ENCODE results near the gene SEC14L5.
"Not testable (repeated sequence)": the region's sequence is repeated elsewhere in the genome, so short reads cannot be mapped to it uniquely, and the experiment has no call there.

Gene SEC14L5

GRCh38 chr16:4931381-4931780 is 26.7 kb upstream of the SEC14L5 start:
- DNase-seq = no peak

- no peak for DNase-seq
Observed at GRCh38 chr16:4933433-4933832, 24.7 kb upstream of the SEC14L5 start.

DNA sequence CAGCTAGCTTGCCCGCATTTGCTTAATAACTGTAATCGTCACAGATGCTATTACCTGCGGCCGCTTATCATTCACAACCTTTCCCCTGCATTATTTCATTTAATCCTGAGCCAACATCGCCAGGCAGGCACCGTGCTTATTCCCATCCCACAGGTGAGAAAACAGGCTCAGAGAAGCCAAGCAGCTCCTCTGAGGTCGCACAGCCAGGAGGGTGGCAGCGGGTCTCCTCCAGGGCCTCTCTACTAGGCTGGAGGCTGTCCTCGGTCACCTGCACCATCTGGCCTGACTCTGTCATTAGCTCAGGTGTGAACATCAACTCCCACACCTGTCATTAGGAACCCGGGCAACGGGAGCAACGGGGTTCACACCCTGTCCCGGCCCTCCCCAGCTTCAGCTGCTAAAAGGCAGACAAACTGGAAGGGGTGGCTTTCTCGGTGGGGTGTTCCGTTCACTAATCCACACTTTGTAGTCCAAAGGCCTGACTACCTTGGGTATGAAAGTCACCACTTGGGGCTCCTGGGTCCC is 24.2 kb upstream of the SEC14L5 start:
- no peak for DNase-seq

DNA sequence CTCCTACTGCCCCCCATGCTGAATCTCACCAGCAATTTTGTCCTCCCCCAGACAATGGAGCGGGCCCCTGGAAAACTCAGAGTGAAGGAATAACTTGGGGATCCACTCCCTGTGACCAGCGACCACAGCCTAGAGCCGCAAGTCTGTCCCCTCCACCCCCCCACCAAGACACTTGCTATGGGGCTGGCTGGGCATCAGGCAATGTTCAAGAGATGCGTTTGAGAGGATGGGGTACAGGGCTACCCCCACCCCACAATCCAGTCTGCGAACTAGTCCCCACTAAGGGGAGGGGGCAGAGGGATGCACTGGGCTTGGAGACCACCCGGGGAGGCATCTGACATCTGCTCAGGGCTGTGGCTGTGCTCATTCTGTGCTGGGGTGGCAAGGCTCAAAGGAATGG is 23.5 kb upstream of the SEC14L5 start:
- DNase-seq = no peak

GRCh38 chr16:4935241-4935855 is 22.8 kb upstream of the SEC14L5 start:
- no peak for DNase-seq

GRCh38 chr16:4936181-4936990 is 21.7 kb upstream of the SEC14L5 start:
- DNase-seq = no peak

DNA sequence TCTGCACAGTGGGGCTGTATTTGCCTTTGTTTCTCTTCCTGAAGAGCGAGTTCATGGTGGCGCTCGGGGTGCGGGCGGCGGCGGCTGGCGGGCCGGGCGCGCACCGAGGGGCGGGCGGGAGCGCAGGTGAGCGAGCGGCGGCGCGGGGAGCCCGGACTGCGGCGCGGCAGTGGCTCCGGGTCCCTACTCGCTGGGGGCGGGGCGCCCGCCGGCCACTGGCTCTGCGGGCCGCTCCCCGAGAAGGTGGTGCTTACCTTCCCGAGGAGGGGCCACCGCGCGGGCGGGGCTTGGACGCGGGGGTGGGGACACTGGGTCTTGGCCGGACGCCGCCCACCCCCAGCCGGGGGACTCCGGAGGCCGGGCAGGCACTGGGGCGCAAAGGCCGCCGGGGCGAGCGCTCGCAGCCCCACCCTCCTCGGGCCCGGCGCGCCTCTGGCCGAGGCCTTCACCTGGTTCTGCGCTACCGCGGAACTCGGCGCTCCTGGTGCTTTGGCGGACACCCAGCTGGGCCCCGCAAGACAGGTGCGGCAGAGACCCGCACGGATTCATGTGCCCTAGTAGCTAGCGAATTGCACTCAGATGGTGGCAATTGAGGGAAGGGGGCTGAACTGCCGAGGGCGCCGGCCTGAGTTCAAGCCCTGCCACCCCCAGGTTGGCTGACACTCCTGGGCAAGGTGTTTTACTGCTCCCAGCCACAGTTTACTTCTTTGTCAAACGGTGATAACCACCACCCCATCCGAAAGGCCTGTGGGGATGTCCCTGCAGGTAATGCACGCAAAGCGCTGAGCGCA is 20.9 kb upstream of the SEC14L5 start, which contains the start of gene PPL:
Gene PPL, minus strand, starts transcription at position 158 of the 791 bp plus-strand sequence. Its CDS starts 103 bp downstream, at position 55.
- DNase-seq = no peak

GRCh38 chr16:4937782-4938682 is 20.1 kb upstream of the SEC14L5 start:
- no peak for DNase-seq

GRCh38 chr16:4938683-4939030 is 19.5 kb upstream of the SEC14L5 start:
- no peak for DNase-seq

GRCh38 chr16:4940719-4941118 is 17.4 kb upstream of the SEC14L5 start:
- no peak for DNase-seq

- DNase-seq = no peak
Observed at GRCh38 chr16:4942481-4942880, 15.6 kb upstream of the SEC14L5 start.

- DNase-seq = no peak
Observed at GRCh38 chr16:4944333-4945281, 13.5 kb upstream of the SEC14L5 start.

DNA sequence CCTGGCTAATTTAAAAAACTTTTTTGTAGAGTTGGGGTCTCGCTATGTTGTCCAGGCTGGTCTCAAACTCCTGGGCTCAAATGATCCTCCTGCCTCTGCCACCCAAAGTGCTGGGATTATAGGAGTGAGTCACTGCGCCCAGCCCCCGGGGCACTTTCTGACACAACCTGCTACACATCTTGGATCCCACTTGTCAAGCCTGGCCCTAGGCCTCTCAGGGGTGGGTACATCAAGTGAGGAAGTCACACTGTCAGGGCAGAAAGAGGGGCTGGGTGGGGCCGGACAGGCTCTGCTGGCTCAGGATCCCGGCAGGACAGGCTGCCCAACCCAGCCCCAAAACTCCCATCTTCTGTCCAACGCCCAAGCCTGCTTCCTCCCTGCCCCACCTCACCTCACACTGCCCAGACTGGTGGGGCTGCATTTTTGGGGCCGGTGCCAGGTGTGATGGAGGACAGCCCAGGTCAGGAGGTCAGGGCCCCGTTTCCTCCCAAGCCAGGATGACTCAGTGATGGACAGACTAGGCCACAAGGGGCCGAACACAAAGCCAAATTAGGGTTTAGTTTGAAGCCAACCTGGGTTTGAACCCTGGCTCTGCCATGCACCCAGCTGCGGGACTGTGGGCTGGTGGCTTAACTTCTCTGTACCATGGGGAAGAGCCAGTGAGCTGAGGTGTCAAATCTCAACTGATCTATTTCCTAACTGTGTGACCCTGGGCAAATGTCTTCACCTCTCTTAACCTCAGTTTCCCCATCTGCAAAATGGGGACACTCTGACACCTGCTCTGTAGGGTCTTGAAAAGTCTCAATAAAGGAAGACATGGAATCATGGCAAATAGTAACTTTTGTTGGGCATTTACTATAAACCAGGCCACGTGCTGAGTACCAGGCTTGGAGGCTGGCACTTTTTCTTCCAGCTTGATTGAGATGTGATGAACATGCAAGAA is 12.3 kb upstream of the SEC14L5 start:
- no peak for DNase-seq

DNA sequence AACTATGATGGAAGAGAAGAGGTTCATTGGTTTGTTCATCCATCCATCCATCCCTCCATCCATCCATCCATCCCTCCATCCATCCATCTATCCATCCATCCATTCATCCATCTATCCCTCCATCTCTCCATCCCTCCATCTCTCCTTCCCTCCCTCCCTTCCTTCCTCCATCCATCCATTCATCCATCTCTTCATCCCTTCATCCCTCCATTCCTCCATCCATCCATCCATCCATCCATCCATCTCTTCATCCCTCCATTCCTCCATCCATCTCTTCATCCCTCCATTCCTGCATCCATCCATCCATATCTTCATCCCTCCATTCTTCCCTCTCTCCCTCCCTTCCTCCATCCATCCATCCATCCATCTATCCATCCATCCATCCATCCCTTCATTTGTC is 11.2 kb upstream of the SEC14L5 start:
- DNase-seq = no peak

DNA sequence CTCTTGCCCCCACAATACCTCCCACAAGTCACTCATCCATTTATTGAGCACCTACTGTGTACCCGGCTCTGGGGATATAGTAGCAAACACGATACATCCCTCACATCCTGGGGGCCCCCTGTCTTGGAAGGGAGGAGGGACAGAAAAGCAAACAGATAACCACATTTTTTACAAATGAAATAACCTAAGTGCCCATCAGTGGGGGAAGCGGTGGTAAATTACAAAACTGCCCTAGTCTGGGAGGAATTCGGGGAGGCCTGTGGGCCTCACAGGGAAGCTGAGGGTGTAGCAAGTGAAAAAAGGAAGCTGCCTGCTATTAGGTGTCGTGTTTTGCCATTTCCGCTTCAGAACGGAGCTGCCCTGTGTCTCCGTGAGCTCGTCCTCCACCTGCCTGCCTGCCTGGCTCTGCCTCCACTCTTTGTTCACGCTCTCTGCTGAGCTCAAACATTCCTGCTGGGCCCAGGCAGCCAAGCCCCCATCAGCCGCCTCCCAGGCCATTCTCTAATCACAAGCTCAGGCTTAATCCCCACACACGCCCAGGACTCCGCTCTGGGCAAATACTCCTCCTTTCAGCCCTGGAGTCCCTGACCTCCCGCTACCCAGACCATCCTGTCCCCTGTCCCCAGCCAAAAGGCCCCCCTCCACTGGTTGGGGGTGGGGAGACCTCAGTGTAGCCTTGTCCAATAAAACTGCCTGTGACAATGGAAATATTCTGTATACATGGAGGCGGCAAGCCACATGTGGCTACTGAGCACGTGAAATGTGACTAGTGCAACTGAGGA is 10.2 kb upstream of the SEC14L5 start:
- no peak for DNase-seq

- no peak for DNase-seq
Observed at GRCh38 chr16:4948903-4949766, 9.0 kb upstream of the SEC14L5 start.

DNA sequence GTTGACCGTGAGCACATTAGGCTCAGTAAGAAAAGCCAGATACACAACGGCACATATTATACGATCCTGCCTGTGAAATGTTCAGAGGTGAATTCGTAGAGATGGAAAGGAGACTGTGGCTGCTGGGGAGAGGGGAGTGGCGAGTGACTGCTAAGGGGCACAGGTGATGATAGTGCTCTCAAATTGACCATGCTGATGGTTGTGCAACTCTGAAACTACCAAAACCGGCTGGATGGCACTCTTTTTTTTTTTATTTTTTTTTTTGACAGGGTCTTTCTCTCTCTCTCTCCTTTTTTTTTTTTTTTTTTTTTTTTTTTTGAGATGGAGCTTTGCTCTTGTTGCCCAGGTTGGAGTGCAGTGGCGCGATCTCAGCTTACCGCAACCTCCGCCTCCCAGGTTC is 8.1 kb upstream of the SEC14L5 start:
- DNase-seq = no peak

DNA sequence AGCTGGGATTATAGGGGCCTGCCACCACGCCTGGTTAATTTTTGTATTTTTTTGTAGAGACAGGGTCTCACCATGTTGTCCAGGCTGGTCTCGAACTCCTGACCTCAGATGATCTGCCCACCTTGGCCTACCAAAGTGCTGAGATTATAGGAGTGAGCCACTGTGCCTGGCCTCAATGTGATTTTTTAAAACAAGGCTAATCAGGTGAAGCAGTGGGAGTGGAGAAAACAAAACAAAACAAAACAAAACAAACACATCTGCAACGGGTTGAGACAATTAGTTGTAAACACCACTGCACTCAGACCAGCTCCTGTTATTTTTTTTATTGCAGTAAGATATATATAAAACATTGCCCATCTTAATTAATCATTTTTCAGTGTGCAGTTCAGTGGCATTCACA is 6.5 kb upstream of the SEC14L5 start:
- DNase-seq = not testable (repeated sequence)

All from activated gamma-delta T cell (primary cell).